Muscle layer of colon (tissue), 2 donors: Measurements from ENCODE around the gene COL13A1.
A peak's percentile ranks its signal among the peaks of the same experiment; 100 is the strongest.

ENCODE experiments used
- H3K27ac ChIP-seq: one replicate; pipeline ENCODE4 v1.7.0; 2013; ENCODE audit warnings: low read depth, mild to moderate bottlenecking, low read length, moderate library complexity
- H3K27me3 ChIP-seq, 2 donors: one replicate each; pipeline ENCODE4 v1.7.0; 2013; ENCODE audit warnings: low read length in 2 of 2, mild to moderate bottlenecking in 2 of 2; ENCODE audit not compliant: insufficient read depth in 2 of 2, control insufficient read depth in 1 of 2
- H3K36me3 ChIP-seq: one replicate; pipeline ENCODE4 v1.7.0; 2013; ENCODE audit warnings: mild to moderate bottlenecking, low read length; ENCODE audit not compliant: insufficient read depth
- H3K4me1 ChIP-seq: one replicate; pipeline ENCODE4 v1.7.0; 2013; ENCODE audit warnings: mild to moderate bottlenecking, low read length; ENCODE audit not compliant: insufficient read depth
- H3K4me3 ChIP-seq, 2 donors: one replicate each; pipeline ENCODE4 v1.7.0; 2013; ENCODE audit warnings: low read length in 2 of 2, low read depth in 1 of 2, mild to moderate bottlenecking in 1 of 2, moderate library complexity in 1 of 2
- H3K9ac ChIP-seq: one replicate; pipeline ENCODE4 v1.7.0; 2013; ENCODE audit warnings: low read length
- H3K9me3 ChIP-seq: one replicate; pipeline ENCODE4 v1.7.0; 2013; ENCODE audit warnings: mild to moderate bottlenecking, low read length
- donor health status: abdominal sarcoma.
- donor health status: Adenocarcinoma of cecum.

Gene COL13A1

DNA sequence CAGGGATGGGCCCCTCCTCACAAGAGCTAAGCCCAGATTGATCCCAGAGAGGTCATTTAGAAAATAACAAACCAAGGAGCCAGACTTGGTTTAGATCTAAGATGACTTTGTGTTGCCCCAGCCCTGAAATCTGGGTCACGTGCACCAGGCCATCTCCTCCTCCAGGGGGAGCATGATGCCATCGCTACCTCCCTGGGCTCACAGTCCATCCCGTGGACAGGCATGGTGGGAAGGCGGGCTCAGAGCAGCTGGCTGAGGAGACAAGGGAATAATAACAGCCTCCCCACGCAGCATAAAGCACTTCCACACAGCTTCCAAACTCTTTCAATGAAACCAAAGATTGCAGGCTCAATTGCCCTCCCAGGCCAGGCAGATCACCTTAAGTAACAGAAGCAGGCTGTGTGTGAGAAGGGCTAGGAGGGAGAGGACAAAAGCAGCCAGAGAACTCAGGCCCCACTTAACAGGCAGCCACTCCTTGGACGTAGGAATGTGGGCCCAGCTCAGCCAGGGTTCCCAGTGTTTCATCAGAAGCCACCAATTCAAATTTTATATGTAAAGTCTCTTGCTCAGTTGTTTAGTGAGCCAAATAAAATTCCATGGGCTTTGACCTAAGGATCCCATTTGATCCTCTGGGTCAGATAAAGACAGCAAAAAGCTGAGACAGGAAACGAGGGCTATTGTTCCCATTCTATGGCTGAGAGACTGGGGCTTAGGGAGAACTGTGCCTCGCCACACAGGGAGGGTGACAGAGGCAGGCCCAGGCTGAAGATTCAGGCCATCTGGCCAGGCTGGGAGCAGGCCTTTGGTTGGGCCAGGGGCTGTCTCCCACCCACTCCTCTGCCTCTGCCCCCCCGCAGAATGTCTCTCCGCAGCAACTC is 100.2 kb downstream of the COL13A1 start:
- Histone ChIP-seq H3K36me3 (no peaks in the 10 kb centered on the region), H3K9ac (no peak overlapping the region), H3K9me3 (no peaks in the 10 kb centered on the region), H3K27me3 (no peaks in the 10 kb centered on the region), H3K27ac (no peak overlapping the region), H3K4me1 (peaks cover 9% of the 10 kb centered on the region), H3K4me3 (no peak overlapping the region)

DNA sequence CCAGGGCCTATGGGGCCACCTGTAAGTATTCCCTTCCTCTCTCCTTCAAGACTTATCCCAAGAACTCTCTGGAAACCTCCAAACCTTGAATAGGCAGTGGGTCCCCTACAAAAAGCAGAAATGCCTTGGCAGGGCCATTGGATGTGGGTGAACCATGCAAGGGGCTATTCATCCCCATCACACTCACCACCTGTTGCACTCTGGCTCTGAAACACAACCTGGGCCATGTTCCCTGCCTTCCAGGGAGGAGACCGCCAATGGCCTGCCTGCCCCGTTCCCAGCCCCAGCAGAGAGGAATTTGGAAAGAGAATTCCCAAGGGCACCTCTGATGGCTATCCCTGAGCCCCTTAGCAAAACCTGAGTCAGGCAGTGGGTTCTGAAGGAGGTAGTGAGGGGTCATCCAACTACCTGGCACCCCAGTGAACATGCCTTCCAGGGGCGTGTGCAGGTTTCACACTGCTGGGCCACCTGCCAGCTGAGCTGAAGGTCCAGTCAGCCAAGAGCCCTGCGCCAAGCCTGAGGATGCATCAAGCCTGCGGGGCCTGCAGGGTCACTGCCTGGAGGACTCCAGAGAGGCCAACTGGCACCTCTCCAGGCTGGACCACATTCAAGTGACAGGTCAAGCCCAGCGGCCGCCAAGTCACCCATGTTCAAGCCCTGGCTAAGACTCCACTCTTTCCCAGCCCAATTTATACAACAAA is 101.3 kb downstream of the COL13A1 start:
- Histone ChIP-seq H3K4me3 (no peak overlapping the region), H3K27me3 (no peaks in the 10 kb centered on the region), H3K27ac (no peak overlapping the region), H3K36me3 (no peaks in the 10 kb centered on the region), H3K4me1 (peaks cover 9% of the 10 kb centered on the region), H3K9me3 (no peaks in the 10 kb centered on the region), H3K9ac (no peak overlapping the region)

DNA sequence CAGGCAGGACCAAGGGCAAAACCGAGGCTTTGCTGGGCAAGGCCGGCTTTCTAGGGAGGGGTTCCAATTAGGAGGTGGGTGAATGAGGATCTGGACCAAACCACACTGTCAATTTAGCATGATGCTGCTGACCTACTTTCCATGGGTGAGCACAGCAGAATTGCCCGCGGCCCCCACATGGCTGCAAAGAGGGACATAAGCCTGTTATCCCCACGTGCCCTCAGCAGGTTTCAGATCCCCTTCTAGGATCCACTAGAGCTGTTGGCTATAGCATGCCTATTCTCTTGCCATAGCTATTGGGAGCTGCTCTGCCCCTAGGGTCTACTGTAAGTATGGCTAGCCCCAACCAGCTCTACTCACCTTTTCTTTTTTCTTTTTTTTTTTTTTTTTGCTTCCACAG is 102.8 kb downstream of the COL13A1 start:
- no peak overlapping the region for H3K27ac ChIP-seq
- H3K27me3 ChIP-seq = no peaks in the 10 kb centered on the region
- H3K9ac ChIP-seq = no peak overlapping the region
- no peaks in the 10 kb centered on the region for H3K36me3 ChIP-seq
- no peak overlapping the region for H3K4me3 ChIP-seq
- H3K4me1 ChIP-seq = peaks cover 9% of the 10 kb centered on the region
- no peaks in the 10 kb centered on the region for H3K9me3 ChIP-seq

DNA sequence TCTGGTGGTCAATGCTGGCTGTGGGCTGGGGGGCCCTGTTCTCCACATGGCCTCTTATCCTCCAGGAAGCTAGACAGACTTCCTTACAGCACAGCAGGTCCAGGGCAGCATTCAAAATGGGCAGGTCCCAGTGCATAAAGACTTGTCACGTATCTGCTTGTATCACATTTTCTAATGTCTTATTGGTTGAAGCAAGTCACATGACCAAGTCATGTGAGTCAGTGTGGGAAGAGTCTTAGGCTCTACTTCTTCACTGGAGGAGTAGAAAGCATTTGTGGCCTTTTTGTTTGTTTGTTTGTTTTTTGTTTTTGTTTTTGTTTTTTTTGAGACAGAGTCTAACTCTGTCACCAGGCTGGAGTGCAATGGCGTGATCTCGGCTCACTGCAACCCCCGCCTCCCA is 104.7 kb downstream of the COL13A1 start:
- peaks cover 15% of the 10 kb centered on the region for H3K4me1 ChIP-seq

DNA sequence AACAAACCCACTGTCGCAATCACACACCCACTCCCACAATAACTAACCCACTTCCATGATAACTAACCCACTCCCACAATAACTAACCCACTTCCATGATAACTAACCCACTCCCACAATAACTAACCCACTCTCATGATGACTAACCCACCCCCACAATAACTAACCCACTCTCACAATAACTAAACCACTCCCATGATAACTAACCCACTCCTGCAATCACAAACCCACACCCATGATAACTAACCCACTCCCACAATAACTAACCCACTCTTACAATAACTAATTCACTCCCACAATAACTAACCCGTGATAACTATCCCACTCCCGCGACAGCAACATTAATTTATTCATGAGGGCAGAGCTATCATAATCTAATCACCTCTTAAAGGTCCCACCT is 105.8 kb downstream of the COL13A1 start:
- no peaks in the 10 kb centered on the region for H3K36me3 ChIP-seq
- no peak overlapping the region for H3K9ac ChIP-seq
- H3K27ac ChIP-seq = no peak overlapping the region
- no peaks in the 10 kb centered on the region for H3K27me3 ChIP-seq
- no peaks in the 10 kb centered on the region for H3K9me3 ChIP-seq
- no peak overlapping the region for H3K4me3 ChIP-seq
- peaks cover 19% of the 10 kb centered on the region for H3K4me1 ChIP-seq

More for the DNA sequence above, 104.7 kb downstream of the COL13A1 start:
- Histone ChIP-seq H3K27ac (no peak overlapping the region), H3K36me3 (no peaks in the 10 kb centered on the region), H3K27me3 (no peaks in the 10 kb centered on the region), H3K4me3 (no peak overlapping the region), H3K9ac (no peak overlapping the region), H3K9me3 (no peaks in the 10 kb centered on the region)

DNA sequence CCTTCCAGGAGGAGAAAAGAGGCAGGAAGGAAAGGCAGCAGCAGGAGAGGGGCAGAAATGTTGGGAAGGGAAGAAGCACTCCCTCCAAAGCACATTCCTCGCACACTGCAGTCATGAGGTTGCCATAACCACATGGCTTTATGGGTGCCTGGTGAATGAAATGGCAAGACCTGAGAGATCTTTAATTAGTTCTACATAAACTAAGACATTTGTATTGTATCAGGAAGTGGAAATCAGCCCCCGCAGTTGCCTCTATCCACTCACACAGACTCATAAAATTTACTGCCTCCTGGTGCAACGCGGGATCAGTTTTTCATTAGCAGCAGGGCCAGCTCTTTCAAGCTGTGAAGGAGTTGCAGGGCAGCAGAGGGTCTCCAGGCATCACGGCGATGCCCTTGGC is 106.4 kb downstream of the COL13A1 start:
- Histone ChIP-seq H3K27ac (no peak overlapping the region), H3K9ac (no peak overlapping the region), H3K4me3 (no peak overlapping the region), H3K9me3 (no peaks in the 10 kb centered on the region), H3K4me1 (peaks cover 25% of the 10 kb centered on the region), H3K27me3 (no peaks in the 10 kb centered on the region), H3K36me3 (no peaks in the 10 kb centered on the region)

DNA sequence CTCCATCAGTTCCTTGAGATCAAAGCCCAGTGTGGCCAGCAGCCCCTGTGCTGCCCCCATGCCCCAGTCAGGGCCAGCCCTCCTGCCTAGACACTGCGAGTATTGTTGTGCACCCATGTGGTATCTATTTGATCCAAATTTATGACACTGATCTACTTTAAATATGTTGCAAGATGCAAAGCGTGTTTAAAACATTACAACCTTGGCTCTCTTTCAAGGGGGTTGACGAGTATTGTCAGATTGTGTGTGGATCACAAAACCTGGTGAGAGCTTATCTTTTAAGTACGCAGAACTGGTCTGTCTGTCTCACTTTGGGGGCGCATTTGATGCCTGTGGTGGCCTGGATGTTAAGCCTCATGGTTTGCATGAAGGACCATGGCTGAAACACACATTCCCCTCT is 108.9 kb downstream of the COL13A1 start:
- no peaks in the 10 kb centered on the region for H3K9me3 ChIP-seq
- H3K4me1 ChIP-seq = peaks cover 34% of the 10 kb centered on the region
- no peaks in the 10 kb centered on the region for H3K36me3 ChIP-seq
- H3K27me3 ChIP-seq = no peaks in the 10 kb centered on the region
- no peak overlapping the region for H3K4me3 ChIP-seq
- no peak overlapping the region for H3K27ac ChIP-seq
- H3K9ac ChIP-seq = no peak overlapping the region

DNA sequence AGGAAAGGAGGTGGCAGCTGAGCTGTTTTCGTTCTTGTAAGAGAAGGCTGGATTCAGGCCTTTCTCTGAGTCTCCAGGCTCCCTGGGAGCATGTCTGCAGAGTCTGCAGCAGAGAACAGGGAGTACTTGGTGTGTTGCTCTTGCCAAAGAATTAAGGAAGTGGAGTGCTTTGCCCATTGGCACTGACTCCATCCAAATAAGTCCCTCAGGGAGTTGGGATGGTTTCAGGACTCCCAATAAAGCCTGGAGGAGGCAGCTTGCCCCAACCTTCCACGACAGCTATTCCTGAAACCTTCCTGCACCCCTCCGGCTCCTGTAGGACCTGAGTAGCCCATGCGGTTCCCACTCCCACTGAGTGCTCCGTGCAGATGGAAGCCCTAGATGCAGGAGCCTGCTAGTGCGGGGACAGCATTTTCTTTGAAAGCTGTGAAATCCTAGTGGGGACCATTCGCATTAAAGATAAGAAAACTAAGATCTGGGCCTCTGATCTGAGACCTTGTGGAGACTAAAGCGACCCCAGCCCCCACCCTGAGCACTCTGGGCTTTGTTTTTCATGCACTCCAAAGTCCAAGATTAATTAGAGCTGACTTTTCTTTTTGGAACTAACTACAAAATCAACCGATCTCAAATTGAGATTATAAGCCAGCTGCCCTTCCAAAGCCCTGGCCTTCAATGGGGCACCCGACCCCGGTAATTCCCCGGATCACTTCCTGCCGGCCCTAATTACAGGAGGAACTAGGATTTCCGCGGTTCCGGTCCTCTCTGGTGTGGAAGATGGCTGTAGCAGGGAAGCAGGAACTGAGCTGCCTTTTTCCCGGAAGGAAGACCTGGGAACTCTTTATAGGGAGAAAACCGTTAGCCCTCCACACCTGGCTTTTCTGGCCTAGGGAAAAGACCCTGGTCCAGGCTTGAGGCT is 110.2 kb downstream of the COL13A1 start:
- Histone ChIP-seq H3K9ac (no peak overlapping the region), H3K36me3 (no peaks in the 10 kb centered on the region), H3K27ac (peak overlapping the region; percentile 77), H3K4me3 (no peak overlapping the region), H3K9me3 (no peaks in the 10 kb centered on the region), H3K4me1 (peaks cover 34% of the 10 kb centered on the region), H3K27me3 (no peaks in the 10 kb centered on the region)

DNA sequence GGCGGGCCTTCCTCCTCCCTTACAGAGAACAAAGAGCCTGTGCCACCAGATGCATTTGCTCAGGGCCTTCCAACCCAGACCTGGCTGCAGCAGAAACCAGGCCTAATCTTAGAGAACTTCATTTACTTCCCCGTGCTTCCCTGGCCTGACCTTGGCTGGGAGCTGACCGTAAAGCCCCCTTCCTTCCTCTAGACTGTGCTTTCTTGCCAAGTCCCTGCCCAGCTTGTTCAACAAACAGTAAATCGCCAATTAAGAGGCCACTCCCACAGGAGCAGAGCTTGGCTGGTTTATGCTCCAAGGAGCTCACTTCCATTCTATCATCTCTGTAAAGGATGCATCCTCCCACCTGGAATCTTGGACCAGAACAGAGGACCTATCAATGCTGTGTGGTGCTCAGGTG is 110.9 kb downstream of the COL13A1 start:
- Histone ChIP-seq H3K9me3 (no peaks in the 10 kb centered on the region), H3K36me3 (no peaks in the 10 kb centered on the region), H3K27ac (no peak overlapping the region), H3K4me3 (no peak overlapping the region), H3K27me3 (no peaks in the 10 kb centered on the region), H3K9ac (no peak overlapping the region), H3K4me1 (peaks cover 34% of the 10 kb centered on the region)

DNA sequence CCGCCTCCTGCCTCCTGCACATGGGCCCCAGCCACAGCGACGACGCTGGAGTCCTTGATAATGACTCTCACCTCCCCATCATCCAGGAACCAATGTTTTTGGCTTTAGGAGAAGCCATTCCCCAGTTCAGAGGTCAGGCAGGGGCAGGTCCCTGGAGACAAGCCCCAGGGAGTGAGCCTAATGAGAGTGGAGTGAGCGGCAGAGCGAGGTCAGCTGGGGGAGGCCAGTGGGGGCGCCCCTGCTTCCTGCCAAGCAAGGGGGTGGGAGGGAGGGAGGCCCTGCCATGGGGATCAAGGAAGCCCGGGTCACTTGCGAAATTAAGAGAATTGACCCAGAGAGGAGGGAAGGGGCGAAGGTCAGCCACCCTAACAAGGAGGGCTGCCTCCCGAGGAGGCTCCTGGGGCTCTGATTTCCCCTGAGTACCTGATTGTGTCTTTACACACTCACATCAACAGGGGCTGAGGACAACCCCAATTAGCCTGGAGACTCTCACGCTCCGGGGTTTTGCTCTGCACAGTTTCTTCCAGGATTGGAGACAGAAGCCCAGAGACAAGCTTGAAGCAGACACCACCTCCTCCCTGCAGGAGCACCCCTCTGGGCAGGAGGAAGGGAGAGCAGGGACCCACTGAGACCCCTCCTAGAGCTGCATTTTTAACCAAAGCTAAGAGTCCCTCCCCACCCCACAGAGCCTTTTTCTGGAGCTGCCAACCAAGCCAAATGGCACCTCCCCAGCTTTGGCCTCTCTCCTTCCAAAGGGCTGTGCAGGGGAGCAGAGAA is 112.1 kb downstream of the COL13A1 start:
- no peaks in the 10 kb centered on the region for H3K27me3 ChIP-seq
- no peak overlapping the region for H3K9ac ChIP-seq
- no peak overlapping the region for H3K4me3 ChIP-seq
- no peak overlapping the region for H3K27ac ChIP-seq
- H3K4me1 ChIP-seq = peaks cover 34% of the 10 kb centered on the region
- no peaks in the 10 kb centered on the region for H3K36me3 ChIP-seq
- no peaks in the 10 kb centered on the region for H3K9me3 ChIP-seq
